Fibroblast of lung (primary cell): ENCODE results near the gene KCNH6. TPM values are rescaled to one million over a fixed set of nuclear protein-coding genes. Genes with fewer than 3 reads are reported as not detected.

ENCODE experiments used
- DNase-seq, 2 donors: peaks; one replicate each; pipeline versions ENCODE4 v3.0.0 to v3.0.0-alpha.2; 2010; ENCODE audit warnings: low read depth in 2 of 2
- H2AFZ ChIP-seq: 2 replicates; pipeline ENCODE4 v1.5.1; 2012; ENCODE audit warnings: low read length, control low read depth, inconsistent platforms
- H3K27ac ChIP-seq: 2 replicates; pipeline ENCODE4 v1.5.1; 2011; ENCODE audit warnings: low read length, control low read depth; ENCODE audit not compliant: insufficient read depth
- H3K27me3 ChIP-seq: 2 replicates; pipeline ENCODE4 v1.5.1; 2011; ENCODE audit warnings: mild to moderate bottlenecking, low read length; ENCODE audit not compliant: control insufficient read depth, insufficient read depth
- H3K36me3 ChIP-seq: 2 replicates; pipeline ENCODE4 v1.5.1; 2011; ENCODE audit warnings: low read length; ENCODE audit not compliant: control insufficient read depth, insufficient read depth
- H3K4me1 ChIP-seq: 2 replicates; pipeline ENCODE4 v1.5.1; 2011; ENCODE audit warnings: low read length; ENCODE audit not compliant: control insufficient read depth, insufficient read depth; ENCODE audit errors: extremely low read depth
- H3K4me2 ChIP-seq: 2 replicates; pipeline ENCODE4 v1.5.1; 2011; ENCODE audit warnings: low read length, control low read depth; ENCODE audit not compliant: insufficient read depth; ENCODE audit errors: extremely low read depth
- H3K4me3 ChIP-seq, 4 experiments: fragments of 200-600 bp in 1 of 4; sonication (generic) in 1 of 4; replicated peaks in 1 of 4; 2 replicates each; pipeline ENCODE4 v1.5.1; 2011 to 2016; ENCODE audit warnings: low read length in 4 of 4, low read depth in 3 of 4, mild to moderate bottlenecking in 3 of 4, control low read depth in 2 of 4, inconsistent platforms in 1 of 4, mixed read lengths in 1 of 4; ENCODE audit not compliant: insufficient read depth in 1 of 4; ENCODE audit errors: control extremely low read depth in 1 of 4
- H3K79me2 ChIP-seq: 2 replicates; pipeline ENCODE4 v1.5.1; 2012; ENCODE audit warnings: mild to moderate bottlenecking, low read length, inconsistent platforms; ENCODE audit not compliant: control insufficient read depth, insufficient read depth
- H3K9ac ChIP-seq: 2 replicates; pipeline ENCODE4 v1.5.1; 2011; ENCODE audit warnings: mild to moderate bottlenecking, low read length, control low read depth; ENCODE audit not compliant: insufficient read depth
- H3K9me3 ChIP-seq: 2 replicates; pipeline ENCODE4 v1.5.1; 2012; ENCODE audit warnings: low read depth, low read length; ENCODE audit not compliant: control insufficient read depth, insufficient read depth
- H4K20me1 ChIP-seq: 2 replicates; pipeline ENCODE4 v1.5.1; 2011; ENCODE audit warnings: low read length; ENCODE audit not compliant: control insufficient read depth, insufficient read depth; ENCODE audit errors: extremely low read depth
- EZH2 ChIP-seq: IDR thresholded peaks from 2 replicates; pipeline ENCODE4 v1.5.1; 2012; ENCODE audit warnings: low read length, control low read depth, mild to moderate bottlenecking; ENCODE audit errors: missing control alignments
- polyA plus RNA-seq, 2 donors: library from polyadenylated mRNA; depleted of rRNA in 1 of 2; stranded (reverse) in 1 of 2; unstranded in 1 of 2; fragments of >200 nt; gene quantifications; 2 replicates each; pipeline ENCODE4 v1.2.1, GENCODE V29; 2011 to 2012; ENCODE audit warnings: missing spikeins in 1 of 2
- total RNA-seq: library from RNA; depleted of rRNA; stranded (reverse); fragments of >200 nt; gene quantifications from 2 replicates; pipeline ENCODE4 v1.2.1, GENCODE V29; 2014
- TF ChIP-seq, protein P1 (sequence below), 2 donors: IDR thresholded peaks in 1 of 2; conservative IDR thresholded peaks in 1 of 2; 1 replicate in 1 of 2; 2 replicates in 1 of 2; pipeline ENCODE4 v1.5.1; 2011 to 2012; ENCODE audit warnings: low read length in 2 of 2, control low read depth in 1 of 2, inconsistent platforms in 1 of 2, low read depth in 1 of 2, mild to moderate bottlenecking in 1 of 2

KCNH6 gene
- total and polyA plus RNA-seq, 2 donors (not counting 1 experiment from before 2014, with no cell fraction given), result not detected

- H3K9me3 ChIP-seq, result no peaks in the 10 kb centered on the region
- TF ChIP-seq EZH2, result no peak
- TF ChIP-seq, protein P1, sequence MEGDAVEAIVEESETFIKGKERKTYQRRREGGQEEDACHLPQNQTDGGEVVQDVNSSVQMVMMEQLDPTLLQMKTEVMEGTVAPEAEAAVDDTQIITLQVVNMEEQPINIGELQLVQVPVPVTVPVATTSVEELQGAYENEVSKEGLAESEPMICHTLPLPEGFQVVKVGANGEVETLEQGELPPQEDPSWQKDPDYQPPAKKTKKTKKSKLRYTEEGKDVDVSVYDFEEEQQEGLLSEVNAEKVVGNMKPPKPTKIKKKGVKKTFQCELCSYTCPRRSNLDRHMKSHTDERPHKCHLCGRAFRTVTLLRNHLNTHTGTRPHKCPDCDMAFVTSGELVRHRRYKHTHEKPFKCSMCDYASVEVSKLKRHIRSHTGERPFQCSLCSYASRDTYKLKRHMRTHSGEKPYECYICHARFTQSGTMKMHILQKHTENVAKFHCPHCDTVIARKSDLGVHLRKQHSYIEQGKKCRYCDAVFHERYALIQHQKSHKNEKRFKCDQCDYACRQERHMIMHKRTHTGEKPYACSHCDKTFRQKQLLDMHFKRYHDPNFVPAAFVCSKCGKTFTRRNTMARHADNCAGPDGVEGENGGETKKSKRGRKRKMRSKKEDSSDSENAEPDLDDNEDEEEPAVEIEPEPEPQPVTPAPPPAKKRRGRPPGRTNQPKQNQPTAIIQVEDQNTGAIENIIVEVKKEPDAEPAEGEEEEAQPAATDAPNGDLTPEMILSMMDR (conservative IDR thresholded peaks at IDR 0.05 in 1 of 2, IDR thresholded peaks at IDR 0.05 in 1 of 2; ENCODE audit: low read depth in 1 of 2, low read length in 2 of 2), result no peak
- H3K27ac ChIP-seq, result no peak overlapping the region
- H3K27me3 ChIP-seq, result peaks cover 5% of the 10 kb centered on the region
- H3K4me2 ChIP-seq, result no peak overlapping the region
- H3K79me2 ChIP-seq, result no peaks in the 10 kb centered on the region
- no peak overlapping the region for H3K9ac ChIP-seq
- H3K4me3 ChIP-seq, result no peak overlapping the region
- no peak for DNase-seq
- no peaks in the 10 kb centered on the region for H3K4me1 ChIP-seq
- no peaks in the 10 kb centered on the region for H3K36me3 ChIP-seq
- H4K20me1 ChIP-seq, result no peaks in the 10 kb centered on the region
- no peak overlapping the region for H2AFZ ChIP-seq
These were observed 2.2 kb downstream of the KCNH6 start for GRCh38 chr17:63525190-63525946.

- no peak for DNase-seq
- no peak overlapping the region for H3K4me3 ChIP-seq
- H2AFZ ChIP-seq, result no peak overlapping the region
- no peak overlapping the region for H3K27ac ChIP-seq
- no peak for TF ChIP-seq EZH2
- TF ChIP-seq, protein P1 (conservative IDR thresholded peaks at IDR 0.05 in 1 of 2, IDR thresholded peaks at IDR 0.05 in 1 of 2; ENCODE audit: low read depth in 1 of 2, low read length in 2 of 2), result no peak
- no peaks in the 10 kb centered on the region for H3K36me3 ChIP-seq
- H3K9ac ChIP-seq, result no peak overlapping the region
- no peaks in the 10 kb centered on the region for H4K20me1 ChIP-seq
- no peaks in the 10 kb centered on the region for H3K4me1 ChIP-seq
- H3K9me3 ChIP-seq, result no peaks in the 10 kb centered on the region
- H3K79me2 ChIP-seq, result no peaks in the 10 kb centered on the region
- peaks cover 5% of the 10 kb centered on the region for H3K27me3 ChIP-seq
- no peak overlapping the region for H3K4me2 ChIP-seq
These were observed 3.7 kb downstream of the KCNH6 start for GRCh38 chr17:63526861-63527260.

DNA sequence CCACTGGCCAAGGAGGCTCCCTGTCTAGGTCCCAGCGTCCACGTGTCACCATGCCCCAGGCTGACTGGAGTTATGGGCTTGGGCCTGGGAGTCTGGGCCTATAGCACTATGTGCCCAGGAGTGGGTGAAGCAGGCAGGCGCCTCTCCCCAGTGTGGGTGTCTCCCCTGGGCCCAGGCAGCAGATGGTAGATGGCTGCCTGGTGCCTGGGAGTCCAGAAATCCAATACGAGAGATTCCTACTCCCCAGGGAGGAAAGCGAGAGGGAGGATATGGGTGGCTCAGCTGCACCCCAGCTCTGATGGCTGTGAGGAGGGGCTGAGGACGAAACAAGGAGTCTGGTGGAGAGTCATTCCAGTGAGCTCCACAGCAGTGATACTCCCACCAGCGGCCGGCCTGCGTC lies 5.0 kb downstream of the KCNH6 start:
- H3K79me2 ChIP-seq, result no peaks in the 10 kb centered on the region
- H3K4me1 ChIP-seq, result no peaks in the 10 kb centered on the region
- no peak overlapping the region for H3K27ac ChIP-seq
- no peak for DNase-seq
- H4K20me1 ChIP-seq, result no peaks in the 10 kb centered on the region
- H3K4me3 ChIP-seq, result no peak overlapping the region
- peaks cover 5% of the 10 kb centered on the region for H3K27me3 ChIP-seq
- H3K36me3 ChIP-seq, result no peaks in the 10 kb centered on the region
- H3K4me2 ChIP-seq, result no peak overlapping the region
- no peaks in the 10 kb centered on the region for H3K9me3 ChIP-seq
- H3K9ac ChIP-seq, result no peak overlapping the region
- no peak overlapping the region for H2AFZ ChIP-seq
- TF ChIP-seq EZH2, result no peak
- TF ChIP-seq, protein P1 (conservative IDR thresholded peaks at IDR 0.05 in 1 of 2, IDR thresholded peaks at IDR 0.05 in 1 of 2; ENCODE audit: low read depth in 1 of 2, low read length in 2 of 2), result no peak
